GM13977 (cell line): ENCODE data around the gene PGS1.

Experiments
- DNase-seq: peaks from one replicate; pipeline ENCODE4 v3.0.0; 2012; ENCODE audit warnings: low spot score
- CTCF ChIP-seq: IDR thresholded peaks from 2 replicates; pipeline ENCODE4 v1.5.1; 2012; ENCODE audit warnings: mild to moderate bottlenecking, control low read depth; ENCODE audit not compliant: insufficient read depth; ENCODE audit errors: extremely low read depth, missing control alignments
- in situ Hi-C: fragments of 300-500 bp; cut with MboI; formaldehyde crosslinking; loops from one replicate; pipeline ENCODE4 v1.12.0; 2022; ENCODE audit warnings: low sequenced_read_pairs, low pct_unique_long_range_greater_than_20kb, mixed read lengths, inconsistent platforms; ENCODE audit not compliant: unreplicated experiment

Gene PGS1

GRCh38 chr17:78430892-78431691, 52.6 kb downstream of the PGS1 start:
- TF ChIP-seq CTCF: no peak

GRCh38 chr17:78431692-78431958, 53.2 kb downstream of the PGS1 start:
- no peak for TF ChIP-seq CTCF
- DNase-seq: no peak
- in situ Hi-C loops: no loop called here

More at GRCh38 chr17:78430892-78431691, 52.6 kb downstream of the PGS1 start:
- no peak for DNase-seq
- in situ Hi-C loops: no loop called here

GRCh38 chr17:78432226-78433012, 54.0 kb downstream of the PGS1 start:
- no peak for DNase-seq

GRCh38 chr17:78433013-78433727, 54.7 kb downstream of the PGS1 start:
- no peak for TF ChIP-seq CTCF
- in situ Hi-C loops: no loop called here
- no peak for DNase-seq

More at GRCh38 chr17:78432226-78433012, 54.0 kb downstream of the PGS1 start:
- TF ChIP-seq CTCF: no peak
- in situ Hi-C loops: no loop called here

- TF ChIP-seq CTCF: no peak
- no peak for DNase-seq
- in situ Hi-C loops: no loop called here
These were observed 55.4 kb downstream of the PGS1 start for GRCh38 chr17:78433780-78434335.
